Neural crest cell (in vitro differentiated cells): ENCODE measurements around the gene TIMM21. TPM values are rescaled to one million over a fixed set of nuclear protein-coding genes. Genes with fewer than 3 reads are reported as not detected.

Experiments used
- DNase-seq: peaks from one replicate; pipeline ENCODE4 v3.0.0; 2021; ENCODE audit warnings: low read depth, mixed read lengths, low spot score
- H3K27ac Mint-ChIP-seq: one replicate; pipeline ENCODE4 v1.8.0; 2021; ENCODE audit warnings: mild to moderate bottlenecking, mixed read lengths; ENCODE audit not compliant: unreplicated experiment
- H3K27me3 Mint-ChIP-seq: 2 replicates; pipeline ENCODE4 v1.8.0; 2021; ENCODE audit warnings: low read depth, mild to moderate bottlenecking, mixed read lengths
- H3K36me3 Mint-ChIP-seq: 2 replicates; pipeline ENCODE4 v1.8.0; 2021; ENCODE audit warnings: low read depth, mild to moderate bottlenecking, mixed read lengths
- H3K4me1 Mint-ChIP-seq: 2 replicates; pipeline ENCODE4 v1.8.0; 2021; ENCODE audit warnings: mixed read lengths
- H3K4me3 Mint-ChIP-seq: one replicate; pipeline ENCODE4 v1.8.0; 2021; ENCODE audit warnings: mild to moderate bottlenecking, mixed read lengths
- H3K9me3 Mint-ChIP-seq: 2 replicates; pipeline ENCODE4 v1.8.0; 2021; ENCODE audit warnings: mixed read lengths
- total RNA-seq: library from RNA; stranded (reverse); gene quantifications from 2 replicates; pipeline ENCODE4 v1.2.1, GENCODE V29; 2021
- TF ChIP-seq, protein P1 (sequence below): fragments of 200-600 bp; sonication (generic); conservative IDR thresholded peaks from 2 replicates; pipeline ENCODE4 v1.5.0; 2021; ENCODE audit warnings: antibody characterized with exemption, mild to moderate bottlenecking

TIMM21 gene
- total RNA-seq, 1 donor from 2014 or later: 42.4 TPM

DNA sequence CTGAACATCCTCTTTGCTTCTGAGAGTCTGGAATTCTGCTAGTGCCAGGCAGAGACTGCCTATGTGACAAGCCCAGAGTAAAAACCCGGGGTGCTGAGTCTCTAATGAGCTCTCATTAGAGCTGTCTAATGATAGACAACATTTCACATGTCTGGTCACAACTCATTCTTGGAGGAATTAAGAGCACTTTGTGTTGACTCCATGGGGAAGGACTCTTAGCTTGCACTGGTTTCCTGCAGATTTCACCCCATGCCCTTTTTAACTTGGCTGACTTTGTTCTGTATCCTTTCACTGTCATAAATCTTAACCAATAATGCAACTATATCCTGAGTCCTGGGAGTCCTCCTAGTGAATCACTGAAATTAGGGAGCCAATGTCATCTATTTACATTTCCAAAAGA is 34.2 kb upstream of the TIMM21 start:
- Mint-ChIP-seq H3K27me3 (no peaks in the 10 kb centered on the region), H3K27ac (no peak overlapping the region), H3K36me3 (peaks cover 12% of the 10 kb centered on the region), H3K4me1 (peaks cover 25% of the 10 kb centered on the region), H3K4me3 (no peak overlapping the region), H3K9me3 (peaks cover 4% of the 10 kb centered on the region)
- TF ChIP-seq, protein P1, sequence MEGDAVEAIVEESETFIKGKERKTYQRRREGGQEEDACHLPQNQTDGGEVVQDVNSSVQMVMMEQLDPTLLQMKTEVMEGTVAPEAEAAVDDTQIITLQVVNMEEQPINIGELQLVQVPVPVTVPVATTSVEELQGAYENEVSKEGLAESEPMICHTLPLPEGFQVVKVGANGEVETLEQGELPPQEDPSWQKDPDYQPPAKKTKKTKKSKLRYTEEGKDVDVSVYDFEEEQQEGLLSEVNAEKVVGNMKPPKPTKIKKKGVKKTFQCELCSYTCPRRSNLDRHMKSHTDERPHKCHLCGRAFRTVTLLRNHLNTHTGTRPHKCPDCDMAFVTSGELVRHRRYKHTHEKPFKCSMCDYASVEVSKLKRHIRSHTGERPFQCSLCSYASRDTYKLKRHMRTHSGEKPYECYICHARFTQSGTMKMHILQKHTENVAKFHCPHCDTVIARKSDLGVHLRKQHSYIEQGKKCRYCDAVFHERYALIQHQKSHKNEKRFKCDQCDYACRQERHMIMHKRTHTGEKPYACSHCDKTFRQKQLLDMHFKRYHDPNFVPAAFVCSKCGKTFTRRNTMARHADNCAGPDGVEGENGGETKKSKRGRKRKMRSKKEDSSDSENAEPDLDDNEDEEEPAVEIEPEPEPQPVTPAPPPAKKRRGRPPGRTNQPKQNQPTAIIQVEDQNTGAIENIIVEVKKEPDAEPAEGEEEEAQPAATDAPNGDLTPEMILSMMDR: no peak
- no peak for DNase-seq

DNA sequence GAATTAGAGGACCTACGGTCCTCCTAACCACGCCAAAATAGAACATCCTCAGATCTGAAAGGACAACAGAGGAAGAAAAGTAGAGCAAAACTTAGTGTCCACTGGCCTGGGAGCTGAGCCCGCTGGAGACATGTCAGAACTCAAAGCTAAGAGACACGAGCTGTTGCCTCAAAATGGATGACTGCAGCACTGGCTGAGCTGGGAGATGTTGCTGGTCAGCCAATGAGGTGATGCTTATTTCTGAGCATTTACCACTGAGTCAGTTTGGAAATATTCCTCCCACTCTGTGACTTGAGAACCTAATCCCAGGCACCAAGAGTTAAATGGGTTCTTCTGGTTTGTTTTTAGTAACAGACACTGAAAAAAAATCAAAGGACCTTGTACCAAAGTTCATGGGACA is 33.3 kb upstream of the TIMM21 start:
- H3K4me3 Mint-ChIP-seq: no peak overlapping the region
- no peak overlapping the region for H3K27ac Mint-ChIP-seq
- peaks cover 25% of the 10 kb centered on the region for H3K4me1 Mint-ChIP-seq
- H3K9me3 Mint-ChIP-seq: peaks cover 2% of the 10 kb centered on the region
- DNase-seq: no peak
- no peaks in the 10 kb centered on the region for H3K27me3 Mint-ChIP-seq
- peaks cover 8% of the 10 kb centered on the region for H3K36me3 Mint-ChIP-seq
- TF ChIP-seq, protein P1: no peak

DNA sequence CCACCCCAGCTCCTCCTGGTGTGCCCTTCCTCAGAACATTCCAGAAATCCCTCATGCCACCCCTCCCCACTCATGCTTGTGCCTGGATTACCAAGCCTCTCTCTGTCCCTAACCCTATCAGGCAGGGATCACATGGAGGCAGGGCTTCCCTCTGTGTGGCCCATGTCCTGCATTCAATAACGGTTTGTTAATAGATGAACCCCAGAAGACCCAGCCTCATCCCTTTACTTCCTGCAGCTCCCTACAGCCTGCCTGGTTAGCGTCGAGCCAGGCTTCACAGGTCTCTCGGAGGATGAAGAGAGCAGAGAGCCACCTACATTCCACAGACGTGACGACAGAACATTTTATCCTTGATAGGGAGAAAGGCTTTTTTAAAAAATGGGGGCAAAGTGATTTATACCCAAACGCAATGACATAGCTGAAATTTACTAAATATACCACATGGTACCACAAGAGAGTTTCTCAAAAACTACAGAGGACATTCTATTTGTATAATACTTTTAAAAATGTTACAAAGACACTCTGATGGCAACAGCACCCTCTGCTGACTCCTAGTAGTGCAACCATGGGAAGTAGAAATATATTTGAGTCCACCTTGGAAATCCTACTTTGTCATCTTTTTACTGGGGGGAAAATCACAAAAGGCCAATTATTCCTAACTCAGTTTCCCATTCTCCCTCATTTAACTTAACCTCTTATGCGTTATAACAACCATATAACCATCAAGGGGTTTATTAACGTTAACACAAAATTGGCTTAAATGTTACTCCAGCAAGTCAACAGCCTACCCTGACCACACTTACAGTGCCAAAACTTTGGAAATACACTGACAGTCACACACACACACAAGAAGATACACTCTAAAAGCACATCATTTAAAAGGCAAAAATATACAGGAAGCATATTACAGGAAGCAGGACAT is 31.4 kb upstream of the TIMM21 start:
- H3K4me1 Mint-ChIP-seq: peaks cover 25% of the 10 kb centered on the region
- no peaks in the 10 kb centered on the region for H3K27me3 Mint-ChIP-seq
- no peaks in the 10 kb centered on the region for H3K9me3 Mint-ChIP-seq
- H3K27ac Mint-ChIP-seq: no peak overlapping the region
- no peak overlapping the region for H3K4me3 Mint-ChIP-seq
- peaks cover 5% of the 10 kb centered on the region for H3K36me3 Mint-ChIP-seq
- TF ChIP-seq, protein P1: peak; percentile 81
- DNase-seq: no peak

DNA sequence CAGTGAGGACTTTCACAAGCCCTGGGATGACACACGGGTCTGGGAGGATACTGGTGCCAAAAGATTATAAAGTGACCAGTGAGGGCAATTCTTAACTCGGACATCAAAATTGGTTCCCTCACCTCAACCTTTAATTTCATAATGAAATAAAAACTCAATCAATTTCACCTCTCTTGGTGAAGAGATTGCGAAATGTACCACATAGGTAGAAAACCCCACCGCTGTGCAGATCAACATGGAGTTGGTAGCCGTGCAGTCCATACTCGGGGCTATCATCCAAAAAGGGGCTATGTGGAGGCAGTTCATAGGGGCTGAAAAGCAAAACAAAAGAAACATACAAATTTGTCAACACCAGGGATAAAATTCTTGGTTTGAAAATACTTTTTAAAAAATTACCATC is 25.1 kb upstream of the TIMM21 start:
- Mint-ChIP-seq H3K27me3 (no peaks in the 10 kb centered on the region), H3K36me3 (no peaks in the 10 kb centered on the region), H3K4me1 (peaks cover 32% of the 10 kb centered on the region), H3K27ac (no peak overlapping the region), H3K4me3 (no peak overlapping the region), H3K9me3 (no peaks in the 10 kb centered on the region)
- TF ChIP-seq, protein P1: no peak
- DNase-seq: no peak

DNA sequence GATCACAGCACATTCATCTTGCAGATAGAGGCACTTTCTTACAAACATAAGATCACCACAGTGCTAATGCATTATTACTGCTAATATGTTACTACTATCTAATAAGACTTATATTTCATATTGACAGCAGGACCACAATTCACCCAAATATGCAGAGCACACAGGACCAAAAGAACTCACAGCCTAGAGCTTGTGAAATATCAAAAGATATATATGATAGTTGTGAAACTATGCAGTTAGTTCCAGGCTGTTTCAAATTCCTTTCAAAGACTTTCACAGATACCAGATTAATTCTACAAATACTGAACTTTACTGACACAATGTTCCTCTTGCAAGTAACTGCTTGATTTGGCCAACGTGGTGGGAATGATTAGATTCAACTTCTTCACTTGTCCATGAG is 23.7 kb upstream of the TIMM21 start:
- Mint-ChIP-seq H3K9me3 (no peaks in the 10 kb centered on the region), H3K36me3 (no peaks in the 10 kb centered on the region), H3K27ac (no peak overlapping the region), H3K27me3 (no peaks in the 10 kb centered on the region), H3K4me1 (peaks cover 38% of the 10 kb centered on the region), H3K4me3 (no peak overlapping the region)
- no peak for DNase-seq
- TF ChIP-seq, protein P1: no peak
